OCI-LY7 (cell line): ENCODE data around the gene APPL2. TPM values are rescaled to one million over a fixed set of nuclear protein-coding genes. Genes with fewer than 3 reads are reported as not detected.
"Not testable (repeated sequence)": the region's sequence is repeated elsewhere in the genome, so short reads cannot be mapped to it uniquely, and the experiment has no call there.

Experiments
- BruUV-seq: library from RNA; stranded (reverse); fragments of 400-500 nt; replicated peaks from 2 replicates; lab custom pipeline; 2021; lab: Mats Ljungman, UMichigan
- CTCF ChIA-PET: fragments of 300-600 bp; sonication (Branson Sonifier 250); formaldehyde crosslinking; loops from one replicate; lab custom pipeline; 2022; ENCODE audit warnings: antibody characterized with exemption; ENCODE audit not compliant: unreplicated experiment; lab: Charles Lee
- POLR2A ChIA-PET: fragments of 300-600 bp; sonication (Branson Sonifier 250); formaldehyde crosslinking; loops from one replicate; lab custom pipeline; 2022; ENCODE audit warnings: antibody characterized with exemption; lab: Charles Lee
- DNase-seq: peaks from one replicate; pipeline ENCODE4 v3.0.0-alpha.2; 2015; ENCODE audit warnings: low spot score
- H2AFZ ChIP-seq: fragments of 200-600 bp; sonication (generic), shearing (Covaris generic); 2 replicates; pipeline ENCODE4 v1.6.1; 2014; ENCODE audit warnings: mild to moderate bottlenecking, antibody characterized with exemption, low read length, moderate library complexity
- H3K27ac ChIP-seq: fragments of 200-600 bp; sonication (generic); 2 replicates; pipeline ENCODE4 v1.5.1; 2014; ENCODE audit warnings: mixed run types, low read depth, mild to moderate bottlenecking, moderate library complexity, low read length, inconsistent platforms; ENCODE audit not compliant: poor library complexity, severe bottlenecking
- H3K36me3 ChIP-seq: fragments of 200-600 bp; sonication (generic); 2 replicates; pipeline ENCODE4 v1.6.1; 2014; ENCODE audit warnings: mild to moderate bottlenecking, antibody characterized with exemption, low read length, moderate library complexity, mixed read lengths; ENCODE audit not compliant: insufficient read depth
- H3K4me1 ChIP-seq: fragments of 200-600 bp; sonication (generic); 2 replicates; pipeline ENCODE4 v1.5.1; 2014; ENCODE audit warnings: mild to moderate bottlenecking, low read length; ENCODE audit not compliant: insufficient read depth, poor library complexity, severe bottlenecking
- H3K4me2 ChIP-seq: fragments of 200-600 bp; sonication (generic); 2 replicates; pipeline ENCODE4 v1.6.1; 2014; ENCODE audit warnings: mild to moderate bottlenecking, low read length
- H3K4me3 ChIP-seq: fragments of 200-600 bp; sonication (generic); 2 replicates; pipeline ENCODE4 v1.5.1; 2014; ENCODE audit warnings: mild to moderate bottlenecking, low read depth, low read length; ENCODE audit not compliant: poor library complexity, severe bottlenecking
- H3K79me2 ChIP-seq: fragments of 200-600 bp; sonication (generic); 2 replicates; pipeline ENCODE4 v1.6.1; 2016; ENCODE audit warnings: low read depth, mild to moderate bottlenecking, low read length, moderate library complexity, mixed read lengths; ENCODE audit not compliant: insufficient read depth
- H3K9me2 ChIP-seq: fragments of 200-600 bp; sonication (generic); 2 replicates; pipeline ENCODE4 v1.6.1; 2016; ENCODE audit warnings: mild to moderate bottlenecking, low read length, mixed read lengths; ENCODE audit not compliant: insufficient read depth
- H3K9me3 ChIP-seq: fragments of 200-600 bp; sonication (generic); 2 replicates; pipeline ENCODE4 v1.6.1; 2014; ENCODE audit warnings: mild to moderate bottlenecking, mixed run types, low read length, mixed read lengths
- H4K20me1 ChIP-seq: fragments of 200-600 bp; sonication (generic); 2 replicates; pipeline ENCODE4 v1.6.1; 2014; ENCODE audit warnings: mild to moderate bottlenecking, antibody characterized with exemption, low read length, moderate library complexity, mixed read lengths; ENCODE audit not compliant: insufficient read depth
- EZH2phosphoT487 ChIP-seq: fragments of 200-600 bp; sonication (generic); IDR thresholded peaks from 2 replicates; pipeline ENCODE4 v1.6.1; 2018; ENCODE audit warnings: low read depth, borderline replicate concordance, mild to moderate bottlenecking, mixed run types, antibody characterized with exemption, low read length, moderate library complexity, mixed read lengths
- intact Hi-C: fragments of 100-400 bp; cut with micrococcal nuclease; formaldehyde crosslinking; loops from one replicate; pipeline ENCODE4 v1.10.0; 2022; ENCODE audit not compliant: unreplicated experiment
- total RNA-seq, 2 experiments: library from RNA; depleted of rRNA in 1 of 2; stranded (reverse); fragments of >200 nt in 1 of 2; shearing (Covaris generic) in 1 of 2; gene quantifications; 2 replicates each; pipeline ENCODE4 v1.2.3, GENCODE V29; 2014 to 2022
- TF ChIP-seq, protein P1 (sequence below): fragments of 200-600 bp; sonication (generic); conservative IDR thresholded peaks from 2 replicates; pipeline ENCODE4 v1.5.1; 2014; ENCODE audit warnings: mild to moderate bottlenecking, antibody characterized with exemption, low read length, moderate library complexity, mixed read lengths

APPL2 gene
- total RNA-seq, 2 experiments from 2014 or later: 18.8 to 29.1 TPM

DNA sequence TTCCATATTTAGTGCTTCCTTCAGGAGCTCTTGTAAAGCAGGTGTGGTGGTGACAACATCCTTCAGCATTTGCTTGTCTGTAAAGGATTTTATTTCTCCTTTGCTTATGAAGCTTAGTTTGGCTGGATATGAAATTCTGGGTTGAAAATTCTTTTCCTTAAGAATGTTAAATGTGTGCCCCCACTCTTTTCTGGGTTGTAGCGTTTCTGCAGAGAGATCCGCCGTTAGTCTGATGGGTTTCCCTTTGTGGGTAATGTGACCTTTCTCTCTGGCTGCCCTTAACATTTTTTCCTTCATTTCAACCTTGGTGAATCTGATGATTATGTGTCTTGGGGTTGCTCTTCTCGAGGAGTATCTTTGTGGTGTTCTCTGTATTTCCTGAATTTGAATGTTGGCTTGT, 52.6 kb downstream of the APPL2 start:
- H3K4me1 ChIP-seq, POLR2A ChIA-PET, CTCF ChIA-PET, H3K9me2 ChIP-seq, DNase-seq, H3K27ac ChIP-seq, intact Hi-C loops, H4K20me1 ChIP-seq, H3K9me3 ChIP-seq, H3K79me2 ChIP-seq, H2AFZ ChIP-seq, H3K4me3 ChIP-seq, BruUV-seq, H3K4me2 ChIP-seq: not testable (repeated sequence)
- H3K36me3 ChIP-seq: peaks cover 54% of the 10 kb centered on the region

DNA sequence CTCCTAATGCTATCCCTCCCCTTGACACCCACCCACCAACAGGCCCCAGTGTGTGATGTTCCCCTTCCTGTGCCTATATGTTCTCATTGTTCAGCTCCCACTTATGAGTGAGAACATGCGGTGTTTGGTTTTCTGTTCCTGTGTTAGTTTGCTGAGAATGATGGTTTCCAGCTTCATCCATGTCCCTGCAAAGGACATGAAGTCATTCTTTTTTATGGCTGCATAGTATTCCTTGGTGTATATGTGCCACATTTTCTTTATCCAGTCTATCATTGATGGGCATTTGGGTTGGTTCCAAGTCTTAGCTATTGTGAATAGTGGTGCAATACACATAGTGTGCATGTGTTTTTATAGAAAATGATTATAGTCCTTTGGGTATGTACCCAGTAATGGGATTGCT, 56.9 kb downstream of the APPL2 start:
- H3K27ac ChIP-seq, H3K4me2 ChIP-seq, H3K4me1 ChIP-seq, H4K20me1 ChIP-seq, BruUV-seq, H3K9me3 ChIP-seq, DNase-seq, H3K4me3 ChIP-seq, POLR2A ChIA-PET, H3K79me2 ChIP-seq, intact Hi-C loops, H3K9me2 ChIP-seq, CTCF ChIA-PET, H2AFZ ChIP-seq: not testable (repeated sequence)
- peaks cover 52% of the 10 kb centered on the region for H3K36me3 ChIP-seq

DNA sequence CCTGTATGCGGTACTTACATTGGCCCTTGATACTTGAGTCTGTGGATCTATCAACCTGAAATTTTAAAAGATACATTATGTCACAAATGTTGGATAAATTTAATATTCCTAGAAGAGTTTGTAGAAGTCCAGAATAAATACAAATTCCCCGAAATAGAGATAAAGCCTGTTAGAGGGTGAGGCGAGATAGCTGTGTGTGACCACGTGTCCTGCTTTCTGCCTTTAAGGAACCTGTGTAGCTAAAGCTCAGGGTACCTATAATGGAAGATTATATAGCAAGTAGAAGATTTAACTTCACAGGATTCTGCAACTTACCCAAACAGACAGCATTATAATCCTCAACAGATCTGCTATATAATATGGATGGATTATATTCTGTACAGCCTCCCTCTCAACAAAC, 58.8 kb downstream of the APPL2 start:
- intact Hi-C loops: no loop called here
- ChIA-PET POLR2A (interaction anchor here (1.1 kb wide), 1 partner anchor 32 kb away, joined by 3 read pairs; no protein-coding TSS in a partner anchor), CTCF (no interaction called here)
- no peak overlapping the region for H3K4me3 ChIP-seq
- no peak for TF ChIP-seq EZH2phosphoT487
- TF ChIP-seq, protein P1, sequence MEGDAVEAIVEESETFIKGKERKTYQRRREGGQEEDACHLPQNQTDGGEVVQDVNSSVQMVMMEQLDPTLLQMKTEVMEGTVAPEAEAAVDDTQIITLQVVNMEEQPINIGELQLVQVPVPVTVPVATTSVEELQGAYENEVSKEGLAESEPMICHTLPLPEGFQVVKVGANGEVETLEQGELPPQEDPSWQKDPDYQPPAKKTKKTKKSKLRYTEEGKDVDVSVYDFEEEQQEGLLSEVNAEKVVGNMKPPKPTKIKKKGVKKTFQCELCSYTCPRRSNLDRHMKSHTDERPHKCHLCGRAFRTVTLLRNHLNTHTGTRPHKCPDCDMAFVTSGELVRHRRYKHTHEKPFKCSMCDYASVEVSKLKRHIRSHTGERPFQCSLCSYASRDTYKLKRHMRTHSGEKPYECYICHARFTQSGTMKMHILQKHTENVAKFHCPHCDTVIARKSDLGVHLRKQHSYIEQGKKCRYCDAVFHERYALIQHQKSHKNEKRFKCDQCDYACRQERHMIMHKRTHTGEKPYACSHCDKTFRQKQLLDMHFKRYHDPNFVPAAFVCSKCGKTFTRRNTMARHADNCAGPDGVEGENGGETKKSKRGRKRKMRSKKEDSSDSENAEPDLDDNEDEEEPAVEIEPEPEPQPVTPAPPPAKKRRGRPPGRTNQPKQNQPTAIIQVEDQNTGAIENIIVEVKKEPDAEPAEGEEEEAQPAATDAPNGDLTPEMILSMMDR: no peak
- no peak overlapping the region for H3K4me2 ChIP-seq
- BruUV-seq: no TSS peak
- H3K9me2 ChIP-seq: no peaks in the 10 kb centered on the region
- H3K9me3 ChIP-seq: no peaks in the 10 kb centered on the region
- DNase-seq: no peak
- H2AFZ ChIP-seq: no peak overlapping the region
- no peak overlapping the region for H3K27ac ChIP-seq
- no peaks in the 10 kb centered on the region for H4K20me1 ChIP-seq
- peaks cover 63% of the 10 kb centered on the region for H3K36me3 ChIP-seq
- H3K4me1 ChIP-seq: no peaks in the 10 kb centered on the region
- no peaks in the 10 kb centered on the region for H3K79me2 ChIP-seq

DNA sequence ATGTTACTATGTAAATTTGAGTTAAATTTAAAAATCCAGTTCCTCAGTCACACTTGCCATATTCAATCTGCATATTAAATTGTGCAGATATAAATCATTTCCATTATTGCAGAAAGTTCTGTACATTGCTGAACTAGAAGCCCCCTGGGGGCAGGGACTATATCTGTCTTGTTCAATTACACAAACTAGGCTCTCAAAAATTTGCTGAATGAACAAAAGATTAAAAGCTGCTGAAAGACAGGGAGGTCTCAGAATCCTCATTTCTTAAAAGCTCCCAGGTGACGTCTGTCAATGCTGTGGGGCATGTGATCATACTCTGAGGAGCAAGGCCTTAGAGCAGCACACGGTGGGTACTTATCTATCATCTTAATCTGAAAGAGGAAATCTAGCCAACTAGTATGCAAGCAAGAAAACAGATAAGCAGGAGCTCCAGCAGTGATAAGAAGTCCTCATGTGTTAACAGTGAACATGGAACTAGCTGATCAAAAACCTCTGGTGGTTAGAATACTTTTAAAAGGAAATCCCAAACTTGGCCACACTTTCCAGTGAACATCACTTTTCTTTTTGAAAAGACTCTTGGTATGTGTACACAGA, 60.5 kb downstream of the APPL2 start:
- POLR2A ChIA-PET: interaction anchor here (0.6 to 0.9 kb wide), 4 partner anchors 10 to 170 kb away, joined by 3 to 4 read pairs (median 3); no protein-coding TSS in a partner anchor
- intact Hi-C loops: no loop called here
- BruUV-seq: no TSS peak

More for the DNA sequence above, 60.5 kb downstream of the APPL2 start:
- CTCF ChIA-PET: no interaction called here
- Histone ChIP-seq H2AFZ (no peak overlapping the region), H3K4me2 (no peak overlapping the region), H3K27ac (no peak overlapping the region), H3K9me2 (no peaks in the 10 kb centered on the region), H3K4me1 (no peaks in the 10 kb centered on the region), H4K20me1 (no peaks in the 10 kb centered on the region), H3K36me3 (peaks cover 77% of the 10 kb centered on the region), H3K9me3 (no peaks in the 10 kb centered on the region), H3K79me2 (no peaks in the 10 kb centered on the region), H3K4me3 (no peak overlapping the region)
- TF ChIP-seq, protein P1: no peak
- TF ChIP-seq EZH2phosphoT487: no peak
- no peak for DNase-seq
